Neural cell (in vitro differentiated cells): ENCODE measurements around the gene INTS13. TPM values are rescaled to one million over a fixed set of nuclear protein-coding genes. Genes with fewer than 3 reads are reported as not detected.

ENCODE experiments used
- H2AFZ ChIP-seq: fragments of 200-600, 300-800 bp; sonication (generic), shearing (Covaris generic); 2 replicates; pipeline ENCODE4 v1.6.0; 2014; ENCODE audit warnings: low read depth, mild to moderate bottlenecking, antibody characterized with exemption, low read length, moderate library complexity
- H3F3A ChIP-seq: fragments of 200-600 bp; shearing (Covaris generic); 2 replicates; pipeline ENCODE4 v1.6.1; 2016; ENCODE audit warnings: mild to moderate bottlenecking, moderate library complexity, mixed read lengths, antibody characterized with exemption, low read length; ENCODE audit not compliant: insufficient read depth, poor library complexity, severe bottlenecking
- H3K27ac ChIP-seq: fragments of 200-600, 300-800 bp; sonication (generic), shearing (Covaris generic); 2 replicates; pipeline ENCODE4 v1.5.1; 2014; ENCODE audit warnings: mild to moderate bottlenecking, low read length, moderate library complexity
- H3K27me3 ChIP-seq: fragments of 300-800, 200-600 bp; sonication (generic), shearing (Covaris generic); 2 replicates; pipeline ENCODE4 v1.6.0; 2014; ENCODE audit warnings: mild to moderate bottlenecking, low read depth, low read length, moderate library complexity; ENCODE audit not compliant: insufficient read depth
- H3K36me3 ChIP-seq: fragments of 300-800, 200-600 bp; sonication (generic), shearing (Covaris generic); 2 replicates; pipeline ENCODE4 v1.5.1; 2014; ENCODE audit warnings: mild to moderate bottlenecking, antibody characterized with exemption, low read length, moderate library complexity; ENCODE audit not compliant: insufficient read depth
- H3K4me2 ChIP-seq: fragments of 300-800, 200-600 bp; sonication (generic), shearing (Covaris generic); 2 replicates; pipeline ENCODE4 v1.6.0; 2014; ENCODE audit warnings: mild to moderate bottlenecking, low read length
- H3K4me3 ChIP-seq: fragments of 300-800, 200-600 bp; sonication (generic), shearing (Covaris generic); 2 replicates; pipeline ENCODE4 v1.5.1; 2014; ENCODE audit warnings: mild to moderate bottlenecking, low read length, moderate library complexity
- H3K79me2 ChIP-seq: fragments of 200-600 bp; shearing (Covaris generic); replicated peaks from 2 replicates; pipeline ENCODE4 v1.6.0; 2014; ENCODE audit warnings: mild to moderate bottlenecking, low read length, moderate library complexity; ENCODE audit not compliant: insufficient read depth
- H3K9ac ChIP-seq: fragments of 300-800, 200-600 bp; sonication (generic), shearing (Covaris generic); 2 replicates; pipeline ENCODE4 v1.6.1; 2016; ENCODE audit warnings: mild to moderate bottlenecking, low read length, mixed read lengths
- H3K9me2 ChIP-seq: fragments of 200-600 bp; shearing (Covaris generic); 2 replicates; pipeline ENCODE4 v1.6.1; 2016; ENCODE audit warnings: mild to moderate bottlenecking, low read length, mixed read lengths; ENCODE audit not compliant: insufficient read depth
- H3K9me3 ChIP-seq: fragments of 200-600, 300-800 bp; sonication (generic), shearing (Covaris generic); 2 replicates; pipeline ENCODE4 v1.6.1; 2016; ENCODE audit warnings: mild to moderate bottlenecking, mixed run types, low read length, moderate library complexity, mixed read lengths
- H4K20me1 ChIP-seq: fragments of 200-600 bp; shearing (Covaris generic); 2 replicates; pipeline ENCODE4 v1.6.1; 2016; ENCODE audit warnings: mild to moderate bottlenecking, mixed run types; ENCODE audit not compliant: insufficient read depth
- EP300 ChIP-seq: fragments of 450-650 bp; conservative IDR thresholded peaks from 2 replicates; pipeline ENCODE4 v1.6.1; 2014; ENCODE audit warnings: antibody characterized with exemption, mild to moderate bottlenecking, moderate library complexity; ENCODE audit not compliant: poor library complexity, severe bottlenecking
- EZH2 ChIP-seq: fragments of 200-600, 300-800 bp; shearing (Covaris generic), sonication (generic); IDR thresholded peaks from 2 replicates; pipeline ENCODE4 v1.6.1; 2014; ENCODE audit warnings: antibody characterized with exemption, low read length, borderline replicate concordance, mild to moderate bottlenecking; ENCODE audit not compliant: insufficient read depth, poor library complexity, severe bottlenecking
- MXI1 ChIP-seq: fragments of 450-650 bp; conservative IDR thresholded peaks from 2 replicates; pipeline ENCODE4 v1.6.1; 2014; ENCODE audit warnings: antibody characterized with exemption, mild to moderate bottlenecking; ENCODE audit not compliant: poor library complexity, severe bottlenecking
- POLR2AphosphoS5 ChIP-seq: IDR thresholded peaks from 2 replicates; pipeline ENCODE4 v1.6.1; 2012
- RAD21 ChIP-seq: fragments of 450-650 bp; conservative IDR thresholded peaks from 2 replicates; pipeline ENCODE4 v1.6.1; 2014; ENCODE audit warnings: antibody characterized with exemption, mild to moderate bottlenecking, moderate library complexity
- SMC3 ChIP-seq: fragments of 450-650 bp; conservative IDR thresholded peaks from 2 replicates; pipeline ENCODE4 v1.6.1; 2014; ENCODE audit warnings: antibody characterized with exemption, mild to moderate bottlenecking, moderate library complexity; ENCODE audit not compliant: poor library complexity
- TAF1 ChIP-seq: IDR thresholded peaks from 2 replicates; pipeline ENCODE4 v1.6.1; 2012; ENCODE audit warnings: low read depth
- polyA plus RNA-seq: library from polyadenylated mRNA; depleted of rRNA; stranded (reverse); fragments of >200 nt; gene quantifications from 2 replicates; pipeline ENCODE4 v1.2.3, GENCODE V29; 2014
- TF ChIP-seq, protein P1 (sequence below): fragments of 450-650 bp; IDR thresholded peaks from 2 replicates; pipeline ENCODE4 v1.5.1; 2014; ENCODE audit warnings: antibody characterized with exemption, mild to moderate bottlenecking, moderate library complexity; ENCODE audit not compliant: poor library complexity, severe bottlenecking
- TF ChIP-seq, protein P2 (sequence below): IDR thresholded peaks from 2 replicates; pipeline ENCODE4 v1.6.1; 2012; ENCODE audit warnings: borderline replicate concordance

The INTS13 gene
- polyA plus RNA-seq, 1 donor from 2014 or later: 15.3 TPM

GRCh38 chr12:26979733-26980132, 42.0 kb upstream of the INTS13 start:
- no peaks in the 10 kb centered on the region for H3K9me3 ChIP-seq
- no peaks in the 10 kb centered on the region for H3F3A ChIP-seq
- H2AFZ ChIP-seq: no peak overlapping the region
- H3K9me2 ChIP-seq: no peaks in the 10 kb centered on the region
- H3K9ac ChIP-seq: no peak overlapping the region
- no peak overlapping the region for H3K4me3 ChIP-seq
- no peaks in the 10 kb centered on the region for H3K79me2 ChIP-seq
- H3K27ac ChIP-seq: no peak overlapping the region
- H4K20me1 ChIP-seq: no peaks in the 10 kb centered on the region
- TF ChIP-seq, protein P1, sequence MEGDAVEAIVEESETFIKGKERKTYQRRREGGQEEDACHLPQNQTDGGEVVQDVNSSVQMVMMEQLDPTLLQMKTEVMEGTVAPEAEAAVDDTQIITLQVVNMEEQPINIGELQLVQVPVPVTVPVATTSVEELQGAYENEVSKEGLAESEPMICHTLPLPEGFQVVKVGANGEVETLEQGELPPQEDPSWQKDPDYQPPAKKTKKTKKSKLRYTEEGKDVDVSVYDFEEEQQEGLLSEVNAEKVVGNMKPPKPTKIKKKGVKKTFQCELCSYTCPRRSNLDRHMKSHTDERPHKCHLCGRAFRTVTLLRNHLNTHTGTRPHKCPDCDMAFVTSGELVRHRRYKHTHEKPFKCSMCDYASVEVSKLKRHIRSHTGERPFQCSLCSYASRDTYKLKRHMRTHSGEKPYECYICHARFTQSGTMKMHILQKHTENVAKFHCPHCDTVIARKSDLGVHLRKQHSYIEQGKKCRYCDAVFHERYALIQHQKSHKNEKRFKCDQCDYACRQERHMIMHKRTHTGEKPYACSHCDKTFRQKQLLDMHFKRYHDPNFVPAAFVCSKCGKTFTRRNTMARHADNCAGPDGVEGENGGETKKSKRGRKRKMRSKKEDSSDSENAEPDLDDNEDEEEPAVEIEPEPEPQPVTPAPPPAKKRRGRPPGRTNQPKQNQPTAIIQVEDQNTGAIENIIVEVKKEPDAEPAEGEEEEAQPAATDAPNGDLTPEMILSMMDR: no peak
- TF ChIP-seq SMC3 (no peak), POLR2AphosphoS5 (no peak), RAD21 (no peak), EZH2 (no peak), EP300 (no peak)
- TF ChIP-seq, protein P2, sequence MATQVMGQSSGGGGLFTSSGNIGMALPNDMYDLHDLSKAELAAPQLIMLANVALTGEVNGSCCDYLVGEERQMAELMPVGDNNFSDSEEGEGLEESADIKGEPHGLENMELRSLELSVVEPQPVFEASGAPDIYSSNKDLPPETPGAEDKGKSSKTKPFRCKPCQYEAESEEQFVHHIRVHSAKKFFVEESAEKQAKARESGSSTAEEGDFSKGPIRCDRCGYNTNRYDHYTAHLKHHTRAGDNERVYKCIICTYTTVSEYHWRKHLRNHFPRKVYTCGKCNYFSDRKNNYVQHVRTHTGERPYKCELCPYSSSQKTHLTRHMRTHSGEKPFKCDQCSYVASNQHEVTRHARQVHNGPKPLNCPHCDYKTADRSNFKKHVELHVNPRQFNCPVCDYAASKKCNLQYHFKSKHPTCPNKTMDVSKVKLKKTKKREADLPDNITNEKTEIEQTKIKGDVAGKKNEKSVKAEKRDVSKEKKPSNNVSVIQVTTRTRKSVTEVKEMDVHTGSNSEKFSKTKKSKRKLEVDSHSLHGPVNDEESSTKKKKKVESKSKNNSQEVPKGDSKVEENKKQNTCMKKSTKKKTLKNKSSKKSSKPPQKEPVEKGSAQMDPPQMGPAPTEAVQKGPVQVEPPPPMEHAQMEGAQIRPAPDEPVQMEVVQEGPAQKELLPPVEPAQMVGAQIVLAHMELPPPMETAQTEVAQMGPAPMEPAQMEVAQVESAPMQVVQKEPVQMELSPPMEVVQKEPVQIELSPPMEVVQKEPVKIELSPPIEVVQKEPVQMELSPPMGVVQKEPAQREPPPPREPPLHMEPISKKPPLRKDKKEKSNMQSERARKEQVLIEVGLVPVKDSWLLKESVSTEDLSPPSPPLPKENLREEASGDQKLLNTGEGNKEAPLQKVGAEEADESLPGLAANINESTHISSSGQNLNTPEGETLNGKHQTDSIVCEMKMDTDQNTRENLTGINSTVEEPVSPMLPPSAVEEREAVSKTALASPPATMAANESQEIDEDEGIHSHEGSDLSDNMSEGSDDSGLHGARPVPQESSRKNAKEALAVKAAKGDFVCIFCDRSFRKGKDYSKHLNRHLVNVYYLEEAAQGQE: no peak
- H3K4me2 ChIP-seq: no peak overlapping the region
- H3K27me3 ChIP-seq: no peaks in the 10 kb centered on the region
- no peaks in the 10 kb centered on the region for H3K36me3 ChIP-seq

DNA sequence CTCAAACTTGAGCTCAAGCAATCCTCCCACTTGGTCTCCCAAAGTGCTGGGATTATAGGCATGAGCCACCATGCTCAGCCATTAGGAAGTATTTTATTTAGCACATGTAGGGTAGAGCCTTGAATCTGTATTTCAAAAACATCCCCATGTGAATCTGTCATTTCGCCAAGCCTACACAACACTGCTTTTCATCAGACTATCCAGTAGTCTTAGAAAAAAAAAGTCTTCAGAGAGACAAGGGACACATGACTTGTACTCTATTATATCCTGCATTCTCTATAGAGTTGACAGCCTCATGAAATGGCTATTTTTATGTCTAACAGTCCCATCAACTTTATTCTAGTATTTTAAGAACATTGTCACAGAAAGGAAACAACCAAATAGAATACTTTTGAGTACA, 41.0 kb upstream of the INTS13 start:
- Histone ChIP-seq H3K9me2 (no peaks in the 10 kb centered on the region), H3K36me3 (no peaks in the 10 kb centered on the region), H3K27me3 (no peaks in the 10 kb centered on the region), H3K4me2 (no peak overlapping the region), H2AFZ (no peak overlapping the region), H3K9ac (no peak overlapping the region), H3K79me2 (no peaks in the 10 kb centered on the region), H3K9me3 (no peaks in the 10 kb centered on the region), H3K27ac (no peak overlapping the region), H3F3A (no peaks in the 10 kb centered on the region), H4K20me1 (no peaks in the 10 kb centered on the region), H3K4me3 (no peak overlapping the region)
- TF ChIP-seq, protein P2: no peak
- TF ChIP-seq SMC3 (no peak), MXI1 (no peak), RAD21 (no peak), EZH2 (no peak), EP300 (no peak), TAF1 (no peak), POLR2AphosphoS5 (no peak)
- TF ChIP-seq, protein P1: no peak
